Astrocyte of the spinal cord (primary cell): ENCODE results near the gene ACER3.

ENCODE experiments used
- DNase-seq: peaks from one replicate; pipeline ENCODE4 v3.0.0; 2011; ENCODE audit warnings: low read depth, low spot score
- H3K4me3 ChIP-seq: 2 replicates; pipeline ENCODE4 v1.5.1; 2011; ENCODE audit warnings: low read depth, mild to moderate bottlenecking, low read length, moderate library complexity
- CTCF ChIP-seq: IDR thresholded peaks from 2 replicates; pipeline ENCODE4 v1.5.1; 2012; ENCODE audit warnings: low read depth, mild to moderate bottlenecking, low read length, inconsistent platforms
- in situ Hi-C: cut with HindIII; loops from 2 replicates; pipeline ENCODE4 v1.10.0; 2017; ENCODE audit warnings: low sequenced_read_pairs

Gene ACER3

GRCh38 chr11:76919467-76919866 lies 58.7 kb downstream of the ACER3 start:
- TF ChIP-seq CTCF: no peak
- DNase-seq: no peak
- H3K4me3 ChIP-seq: no peak overlapping the region
- in situ Hi-C loops: no loop called here

- no peak overlapping the region for H3K4me3 ChIP-seq
- DNase-seq: peak; percentile 80
- peak; percentile 86 for TF ChIP-seq CTCF
- in situ Hi-C loops: no loop called here
Measured at GRCh38 chr11:76919887-76920746, 59.4 kb downstream of the ACER3 start.

- no peak for DNase-seq
- in situ Hi-C loops: no loop called here
- TF ChIP-seq CTCF: no peak
- no peak overlapping the region for H3K4me3 ChIP-seq
Measured at GRCh38 chr11:76927160-76927559, 66.4 kb downstream of the ACER3 start.

- H3K4me3 ChIP-seq: no peak overlapping the region
- in situ Hi-C loops: no loop called here
- peak; percentile 22 for DNase-seq
- no peak for TF ChIP-seq CTCF
Measured at GRCh38 chr11:76935042-76935441, 74.3 kb downstream of the ACER3 start.

- no peak for DNase-seq
- in situ Hi-C loops: no loop called here
- no peak for TF ChIP-seq CTCF
Measured at GRCh38 chr11:76939219-76939631, 78.5 kb downstream of the ACER3 start.

GRCh38 chr11:76944225-76944624 lies 83.5 kb downstream of the ACER3 start:
- in situ Hi-C loops: no loop called here
- no peak overlapping the region for H3K4me3 ChIP-seq
- no peak for DNase-seq
- TF ChIP-seq CTCF: no peak

More at GRCh38 chr11:76939219-76939631, 78.5 kb downstream of the ACER3 start:
- no peak overlapping the region for H3K4me3 ChIP-seq
